Panc1 (cell line): ENCODE measurements around the gene GPD2. TPM values are rescaled to one million over a fixed set of nuclear protein-coding genes. Genes with fewer than 3 reads are reported as not detected.

ENCODE experiments used
- ATAC-seq: fragments of 200-7000 bp; cut with Tn5 transposase; 2 replicates; pipeline ENCODE4 v1.9.1; 2020; ENCODE audit warnings: mild to moderate bottlenecking, moderate library complexity
- BruUV-seq: library from RNA; stranded (reverse); fragments of 400-500 nt; replicated peaks from 2 replicates; lab custom pipeline; 2021; lab: Mats Ljungman, UMichigan
- CTCF ChIA-PET: fragments of 300-600 bp; sonication (Branson Sonifier 250); formaldehyde crosslinking; loops from one replicate; lab custom pipeline; 2022; ENCODE audit warnings: antibody characterized with exemption; lab: Charles Lee
- POLR2A ChIA-PET: fragments of 300-600 bp; sonication (Branson Sonifier 250); formaldehyde crosslinking; loops from one replicate; lab custom pipeline; 2022; ENCODE audit warnings: antibody characterized with exemption; lab: Charles Lee
- DNase-seq: peaks from one replicate; pipeline ENCODE4 v3.0.0-alpha.2; 2010; ENCODE audit warnings: low read depth, low spot score
- H3K27ac ChIP-seq: 2 replicates; pipeline ENCODE4 v1.5.1; 2011; ENCODE audit warnings: mild to moderate bottlenecking, low read length, inconsistent platforms
- H3K27me3 ChIP-seq: fragments of 200-500 bp; sonication (Bioruptor generic); 2 replicates; pipeline ENCODE4 v1.6.0; 2014; ENCODE audit warnings: low read length, inconsistent platforms; ENCODE audit not compliant: control insufficient read depth, insufficient read depth
- H3K36me3 ChIP-seq: fragments of 200-500 bp; sonication (Bioruptor generic); 2 replicates; pipeline ENCODE4 v1.5.1; 2014; ENCODE audit warnings: inconsistent platforms, mild to moderate bottlenecking, low read length, moderate library complexity; ENCODE audit not compliant: control insufficient read depth, insufficient read depth
- H3K4me1 ChIP-seq: 2 replicates; pipeline ENCODE4 v1.5.1; 2011; ENCODE audit warnings: inconsistent platforms, mild to moderate bottlenecking, low read length, moderate library complexity; ENCODE audit not compliant: control insufficient read depth, insufficient read depth
- H3K4me3 ChIP-seq, 2 experiments: 2 replicates each; pipeline ENCODE4 v1.5.1; 2011 to 2012; ENCODE audit warnings: low read depth in 2 of 2, low read length in 2 of 2, mild to moderate bottlenecking in 2 of 2, inconsistent platforms in 1 of 2, moderate library complexity in 1 of 2
- H3K9me3 ChIP-seq: fragments of 200-500 bp; sonication (Bioruptor generic); 2 replicates; pipeline ENCODE4 v1.5.1; 2014; ENCODE audit warnings: low read depth, mild to moderate bottlenecking, inconsistent platforms, low read length, moderate library complexity; ENCODE audit not compliant: control insufficient read depth, insufficient read depth
- CTCF ChIP-seq: fragments of 450-650 bp; IDR thresholded peaks from 2 replicates; pipeline ENCODE4 v1.5.1; 2017; ENCODE audit warnings: mild to moderate bottlenecking
- POLR2AphosphoS5 ChIP-seq: IDR thresholded peaks from 2 replicates; pipeline ENCODE4 v1.6.1; 2012; ENCODE audit warnings: mild to moderate bottlenecking, low read depth, low read length, moderate library complexity
- SIN3A ChIP-seq: IDR thresholded peaks from 2 replicates; pipeline ENCODE4 v1.6.1; 2012; ENCODE audit warnings: low read depth, mild to moderate bottlenecking, low read length, moderate library complexity, borderline replicate concordance; ENCODE audit not compliant: insufficient read depth
- TCF7L2 ChIP-seq: IDR thresholded peaks from 2 replicates; pipeline ENCODE4 v1.6.1; 2011; ENCODE audit warnings: mild to moderate bottlenecking, low read depth, low read length, inconsistent platforms
- in situ Hi-C: cut with HindIII; loops from 2 replicates; pipeline ENCODE4 v1.10.0; 2016; ENCODE audit warnings: low sequenced_read_pairs, low pct_unique_long_range_greater_than_20kb
- intact Hi-C: fragments of 100-400 bp; cut with micrococcal nuclease; formaldehyde crosslinking; loops from one replicate; pipeline ENCODE4 v1.10.0; 2022; ENCODE audit not compliant: unreplicated experiment
- total RNA-seq: library from RNA; stranded (reverse); gene quantifications from one replicate; pipeline ENCODE4 v1.2.1, GENCODE V29; 2021; ENCODE audit not compliant: unreplicated experiment
- TF ChIP-seq, protein P1 (sequence below), 2 experiments: IDR thresholded peaks; 2 replicates each; pipeline ENCODE4 v1.6.1; 2011 to 2012; ENCODE audit warnings: low read depth in 2 of 2, control low read depth in 1 of 2, low read length in 1 of 2, mild to moderate bottlenecking in 1 of 2, moderate library complexity in 1 of 2; ENCODE audit not compliant: insufficient read depth in 1 of 2

The GPD2 gene
- total RNA-seq, 1 experiment from 2014 or later = 27.5 TPM

DNA sequence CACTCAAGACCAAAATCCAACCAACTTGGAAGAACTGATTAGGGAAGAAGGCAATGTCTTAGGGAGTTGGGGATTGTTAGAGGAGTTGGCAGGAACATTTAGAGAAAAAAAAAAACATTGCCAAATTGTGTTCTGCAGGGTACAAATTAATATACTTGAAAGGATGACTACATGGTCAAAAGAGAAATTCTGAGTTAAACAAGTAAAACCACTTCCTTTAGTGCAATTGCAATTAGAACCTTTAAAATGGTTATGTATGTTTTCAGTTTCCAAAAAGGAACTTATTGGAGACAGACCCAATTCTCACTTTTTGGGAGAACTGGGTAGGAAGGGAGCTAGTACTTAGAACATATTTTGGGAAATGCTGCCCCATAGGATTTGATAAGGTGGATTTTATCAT, 137.9 kb downstream of the GPD2 start:
- intact Hi-C loops = no loop called here
- POLR2A ChIA-PET = no interaction called here
- H3K27me3 ChIP-seq = no peaks in the 10 kb centered on the region
- TF ChIP-seq, protein P1, sequence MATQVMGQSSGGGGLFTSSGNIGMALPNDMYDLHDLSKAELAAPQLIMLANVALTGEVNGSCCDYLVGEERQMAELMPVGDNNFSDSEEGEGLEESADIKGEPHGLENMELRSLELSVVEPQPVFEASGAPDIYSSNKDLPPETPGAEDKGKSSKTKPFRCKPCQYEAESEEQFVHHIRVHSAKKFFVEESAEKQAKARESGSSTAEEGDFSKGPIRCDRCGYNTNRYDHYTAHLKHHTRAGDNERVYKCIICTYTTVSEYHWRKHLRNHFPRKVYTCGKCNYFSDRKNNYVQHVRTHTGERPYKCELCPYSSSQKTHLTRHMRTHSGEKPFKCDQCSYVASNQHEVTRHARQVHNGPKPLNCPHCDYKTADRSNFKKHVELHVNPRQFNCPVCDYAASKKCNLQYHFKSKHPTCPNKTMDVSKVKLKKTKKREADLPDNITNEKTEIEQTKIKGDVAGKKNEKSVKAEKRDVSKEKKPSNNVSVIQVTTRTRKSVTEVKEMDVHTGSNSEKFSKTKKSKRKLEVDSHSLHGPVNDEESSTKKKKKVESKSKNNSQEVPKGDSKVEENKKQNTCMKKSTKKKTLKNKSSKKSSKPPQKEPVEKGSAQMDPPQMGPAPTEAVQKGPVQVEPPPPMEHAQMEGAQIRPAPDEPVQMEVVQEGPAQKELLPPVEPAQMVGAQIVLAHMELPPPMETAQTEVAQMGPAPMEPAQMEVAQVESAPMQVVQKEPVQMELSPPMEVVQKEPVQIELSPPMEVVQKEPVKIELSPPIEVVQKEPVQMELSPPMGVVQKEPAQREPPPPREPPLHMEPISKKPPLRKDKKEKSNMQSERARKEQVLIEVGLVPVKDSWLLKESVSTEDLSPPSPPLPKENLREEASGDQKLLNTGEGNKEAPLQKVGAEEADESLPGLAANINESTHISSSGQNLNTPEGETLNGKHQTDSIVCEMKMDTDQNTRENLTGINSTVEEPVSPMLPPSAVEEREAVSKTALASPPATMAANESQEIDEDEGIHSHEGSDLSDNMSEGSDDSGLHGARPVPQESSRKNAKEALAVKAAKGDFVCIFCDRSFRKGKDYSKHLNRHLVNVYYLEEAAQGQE (IDR thresholded peaks at IDR 0.05; ENCODE audit: insufficient read depth in 1 of 2, low read depth in 2 of 2, low read length in 1 of 2) = no peak
- TF ChIP-seq TCF7L2 (no peak), SIN3A (no peak), CTCF (no peak), POLR2AphosphoS5 (no peak)
- CTCF ChIA-PET = no interaction called here
- no peak overlapping the region for H3K4me3 ChIP-seq
- no peaks in the 10 kb centered on the region for H3K9me3 ChIP-seq
- no peaks in the 10 kb centered on the region for H3K36me3 ChIP-seq
- in situ Hi-C loops = no loop called here
- no peaks in the 10 kb centered on the region for H3K4me1 ChIP-seq
- BruUV-seq = no TSS peak
- no peak overlapping the region for H3K27ac ChIP-seq
- ATAC-seq (no peak), DNase-seq (no peak)

GRCh38 chr2:156576005-156576404, 139.8 kb downstream of the GPD2 start:
- in situ Hi-C loops (no loop called here), intact Hi-C loops (no loop called here)
- no TSS peak for BruUV-seq
- TF ChIP-seq TCF7L2 (no peak), POLR2AphosphoS5 (no peak), SIN3A (no peak), CTCF (no peak)
- TF ChIP-seq, protein P1 (IDR thresholded peaks at IDR 0.05; ENCODE audit: insufficient read depth in 1 of 2, low read depth in 2 of 2, low read length in 1 of 2) = no peak
- H3K27me3 ChIP-seq = no peaks in the 10 kb centered on the region
- no peaks in the 10 kb centered on the region for H3K4me1 ChIP-seq
- ChIA-PET CTCF (no interaction called here), POLR2A (no interaction called here)
- no peaks in the 10 kb centered on the region for H3K36me3 ChIP-seq
- H3K9me3 ChIP-seq = no peaks in the 10 kb centered on the region
- no peak for DNase-seq
- no peak overlapping the region for H3K4me3 ChIP-seq
- no peak for ATAC-seq
- H3K27ac ChIP-seq = no peak overlapping the region
